ENCODE data around the gene METTL3.
A peak's percentile ranks its signal among the peaks of the same experiment; 100 is the strongest.

METTL3 gene

DNA sequence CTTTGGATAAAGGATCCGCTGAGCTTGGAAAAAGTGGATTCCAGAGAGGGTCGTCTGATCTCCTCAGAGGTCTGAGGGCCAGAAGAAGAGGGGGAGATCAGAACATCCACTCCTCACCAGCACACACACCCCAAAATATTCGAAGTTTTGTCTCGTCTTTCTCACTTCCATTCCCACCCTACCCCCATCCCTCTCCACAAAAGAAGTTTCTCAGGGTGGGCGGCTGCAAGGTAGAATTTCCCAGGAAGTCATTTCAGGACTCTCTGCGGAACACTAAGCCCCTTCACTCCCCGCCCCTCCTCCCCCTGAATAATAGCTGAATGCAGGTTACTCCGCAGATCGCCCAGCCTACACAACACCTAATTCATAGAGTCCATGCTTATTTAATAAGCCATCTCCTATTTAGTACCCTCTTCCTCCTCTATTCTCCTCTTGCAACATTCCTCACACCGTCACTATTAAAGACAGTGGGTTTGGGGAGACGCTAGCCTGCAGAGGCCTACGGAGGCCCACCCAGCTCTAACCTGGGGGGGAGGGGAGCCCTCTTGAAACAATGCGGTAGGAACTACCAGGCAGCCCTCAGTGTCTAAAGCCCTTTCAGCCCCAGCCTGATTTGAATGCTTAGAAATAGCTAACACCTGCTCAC, 15.7 kb upstream of the METTL3 start:
- FAIRE-seq: no peak

DNA sequence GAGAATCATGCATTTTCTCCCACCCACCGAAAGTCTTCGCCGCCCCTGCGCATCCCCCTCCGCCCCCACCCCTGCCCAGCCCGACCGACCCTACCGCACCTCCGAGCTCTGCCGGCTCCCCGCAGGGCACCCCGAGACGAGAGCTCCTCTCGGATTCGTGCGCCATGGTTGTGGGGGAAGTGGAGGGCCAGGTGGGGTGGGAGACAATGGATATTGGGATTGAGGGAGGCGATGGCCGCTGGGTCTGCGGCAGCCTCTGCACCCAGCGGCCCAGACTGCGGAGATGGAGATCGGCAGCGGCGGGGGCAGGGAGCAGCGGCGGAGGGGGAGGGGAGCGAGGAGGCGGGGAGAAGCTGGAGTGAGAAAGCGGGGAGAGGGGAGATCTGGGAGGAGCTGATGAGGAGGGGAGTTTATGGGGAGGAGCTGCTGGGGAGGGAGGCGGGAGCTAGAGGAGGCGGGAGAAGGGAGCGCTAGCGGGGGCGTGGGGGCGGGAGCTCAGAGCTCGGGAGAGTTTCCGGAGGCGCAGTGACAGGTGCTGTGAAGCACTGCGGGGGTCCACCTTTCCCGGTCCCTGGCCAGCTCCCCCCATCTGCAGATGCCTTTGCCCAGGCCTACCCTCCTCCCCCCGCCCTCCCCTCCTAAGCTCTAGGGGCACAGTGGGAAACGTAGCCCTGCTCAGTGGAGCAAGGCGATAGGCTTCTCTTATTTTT, 15.0 kb upstream of the METTL3 start, which contains the start of gene SALL2:
Gene SALL2 (minus strand): TSS at position 385 of the 710 bp plus-strand sequence. CDS start 219 bp downstream, at position 166.
- FAIRE-seq: no peak

GRCh38 chr14:21525571-21525961, 14.4 kb upstream of the METTL3 start:
- no peak for FAIRE-seq

GRCh38 chr14:21524575-21525490, 13.7 kb upstream of the METTL3 start:
- no peak for FAIRE-seq

- FAIRE-seq: no peak
Measured at GRCh38 chr14:21523203-21523602, 12.1 kb upstream of the METTL3 start.

GRCh38 chr14:21521501-21521900, 10.4 kb upstream of the METTL3 start:
- no peak for FAIRE-seq

DNA sequence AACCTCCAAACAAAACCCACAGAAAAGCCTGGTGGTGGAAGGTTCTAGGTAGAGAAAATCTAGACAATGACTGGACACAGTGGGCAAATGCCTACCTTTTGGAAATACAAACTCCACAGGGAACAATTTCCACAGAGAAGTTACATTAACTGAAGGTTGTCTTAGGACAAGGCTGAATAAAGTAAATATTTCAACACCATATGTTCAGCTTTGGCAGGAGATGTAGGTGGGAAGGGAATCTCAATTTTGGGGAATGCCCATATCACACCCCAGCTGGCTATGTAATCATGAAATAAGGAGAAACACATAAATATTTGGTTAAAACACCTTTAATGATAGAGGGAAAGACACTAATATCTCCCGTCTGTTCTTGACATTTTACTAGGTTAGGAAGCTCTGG, 9.6 kb upstream of the METTL3 start:
- FAIRE-seq: no peak

- no peak for FAIRE-seq
Measured at GRCh38 chr14:21518725-21519124, 7.6 kb upstream of the METTL3 start.

DNA sequence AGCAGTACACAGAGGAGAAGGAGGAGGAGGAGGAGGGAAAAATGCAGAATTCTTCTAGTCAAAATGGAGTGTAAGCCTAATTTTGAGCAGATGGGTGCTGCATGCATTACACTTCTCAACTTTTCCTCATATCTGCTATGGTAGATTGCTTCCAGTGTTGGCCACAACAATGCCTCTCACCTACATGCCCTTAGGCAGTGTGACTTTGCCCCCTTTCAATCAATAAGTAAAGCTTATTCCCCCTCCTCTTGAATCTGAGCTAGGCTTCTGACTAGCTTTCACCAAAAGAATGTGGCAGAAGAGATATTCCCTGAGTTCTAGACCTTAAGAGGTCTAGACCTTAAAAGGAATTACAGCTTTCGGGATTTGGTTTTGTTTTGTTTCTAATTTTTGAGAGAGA, 3.2 kb upstream of the METTL3 start:
- FAIRE-seq: no peak

DNA sequence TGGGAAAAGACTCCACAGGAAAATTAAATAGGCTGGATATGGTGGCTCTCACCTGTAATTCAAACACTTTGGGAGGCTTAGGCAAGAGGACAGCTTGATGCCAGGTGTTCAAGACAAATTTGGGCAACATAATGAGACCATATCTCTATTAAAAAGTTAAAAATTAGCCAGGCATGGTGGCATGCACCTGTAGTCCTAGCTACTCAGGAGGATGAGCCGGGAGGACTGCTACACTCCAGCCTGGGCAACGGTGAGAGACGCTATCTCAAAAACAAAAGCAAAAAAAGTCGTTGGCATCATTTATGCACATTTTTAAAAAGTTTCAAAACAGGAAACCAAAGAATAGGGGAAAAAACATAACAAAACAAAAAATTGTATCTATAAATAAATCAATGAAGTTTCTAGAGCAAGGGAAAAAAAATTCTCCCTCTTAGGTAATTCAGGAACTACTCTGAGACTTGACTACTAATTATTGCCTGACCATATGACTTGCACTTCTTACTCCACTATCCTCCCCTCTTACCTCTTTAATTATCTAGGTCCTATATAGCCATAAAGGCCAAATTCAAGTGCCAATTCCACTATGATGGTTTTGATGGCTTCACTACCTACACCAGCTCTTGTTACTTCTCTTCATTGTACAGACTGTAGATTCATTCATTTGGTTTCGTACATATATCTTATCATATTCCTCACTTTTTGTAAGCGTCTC, 1.6 kb downstream of the METTL3 start:
- FAIRE-seq: no peak

DNA sequence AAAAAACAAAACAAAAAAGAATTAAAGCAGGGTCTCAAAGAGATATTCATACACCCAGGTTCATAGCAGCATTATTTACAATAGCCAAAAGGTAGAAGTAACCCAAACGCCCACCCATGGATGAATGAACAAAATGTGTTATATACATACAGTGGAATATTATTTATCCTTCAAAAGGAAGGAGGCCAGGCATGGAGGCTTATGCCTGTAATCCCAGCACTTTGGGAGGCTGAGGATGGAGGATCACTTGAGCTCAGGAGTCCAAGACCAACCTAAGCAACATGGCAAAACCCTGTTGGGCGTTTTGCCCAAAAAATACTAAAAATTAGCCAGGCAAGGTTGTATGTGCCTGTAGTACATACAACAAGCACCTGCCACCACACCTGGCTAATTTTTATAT, 4.6 kb downstream of the METTL3 start:
- FAIRE-seq: no peak

DNA sequence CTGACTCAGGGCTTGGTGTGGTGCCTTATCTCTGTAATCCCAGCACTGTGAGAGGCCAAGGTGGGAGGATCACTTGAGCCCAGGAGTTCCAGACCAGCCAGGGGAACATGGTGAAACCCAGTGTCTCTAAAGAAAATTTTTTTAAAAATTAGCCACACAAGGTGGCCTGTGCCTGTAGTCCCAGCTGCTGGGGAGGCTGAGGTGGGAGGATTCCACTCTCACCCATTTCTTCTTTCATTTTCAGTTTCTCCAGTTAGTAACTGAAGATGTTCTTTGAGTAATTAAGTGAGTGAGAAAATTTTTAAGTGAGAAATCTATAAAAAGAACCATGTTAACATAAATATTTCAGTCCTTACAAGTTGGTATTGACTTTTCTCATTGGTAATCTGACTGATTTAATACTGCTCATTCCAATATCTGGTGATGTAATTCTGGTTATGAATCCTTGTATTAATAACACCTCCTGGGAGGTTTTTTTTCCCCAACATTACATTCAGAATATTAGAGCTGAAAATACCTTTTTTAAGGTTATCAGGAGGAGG, 6.1 kb downstream of the METTL3 start:
- no peak for FAIRE-seq

- FAIRE-seq: no peak
Measured at GRCh38 chr14:21503376-21503775, 7.8 kb downstream of the METTL3 start.

DNA sequence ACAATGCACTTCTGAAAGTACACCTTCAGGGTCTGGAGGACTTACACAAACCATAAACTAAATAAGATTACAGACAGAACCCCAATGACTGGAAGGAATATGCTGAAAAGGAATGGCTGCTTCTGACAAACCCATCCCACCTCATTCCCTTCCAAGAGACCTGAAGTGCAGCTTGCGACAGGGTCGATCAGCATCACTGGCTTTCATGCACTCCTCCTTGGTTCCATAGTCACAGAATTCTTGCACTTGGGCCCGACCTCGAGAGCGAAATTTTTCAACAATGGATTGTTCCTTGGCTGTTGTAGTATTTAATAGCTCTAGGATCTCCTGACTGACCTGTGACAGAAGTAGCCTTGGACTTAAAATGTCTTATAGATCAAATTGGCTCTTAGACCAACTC, 9.6 kb downstream of the METTL3 start:
- FAIRE-seq: no peak

- FAIRE-seq: peak; percentile 86
Measured at GRCh38 chr14:21498540-21499526, 12.3 kb downstream of the METTL3 start.

DNA sequence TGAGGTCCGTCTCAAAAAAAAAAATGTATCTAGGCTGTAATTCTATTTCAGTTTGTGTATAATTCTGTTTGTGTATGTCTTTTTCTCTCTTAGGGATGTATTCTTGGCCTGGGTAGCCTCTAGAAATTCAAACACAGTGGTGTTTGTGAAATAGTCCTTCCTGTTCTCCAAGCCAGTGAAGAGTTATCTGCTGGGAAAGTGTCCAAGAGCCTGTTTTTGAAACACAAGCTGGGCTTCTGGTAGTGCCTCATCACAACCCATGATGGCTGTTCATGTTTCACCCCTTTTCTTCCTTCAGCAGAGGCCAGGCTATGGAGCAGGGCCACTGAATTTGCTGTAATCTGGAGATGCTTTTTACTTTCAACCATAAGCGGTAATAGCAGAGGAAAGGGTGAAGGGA, 14.7 kb downstream of the METTL3 start:
- FAIRE-seq: no peak

GRCh38 chr14:21494902-21495762, 16.0 kb downstream of the METTL3 start:
- FAIRE-seq: no peak

GRCh38 chr14:21486640-21487087, 24.5 kb downstream of the METTL3 start:
- FAIRE-seq: no peak

DNA sequence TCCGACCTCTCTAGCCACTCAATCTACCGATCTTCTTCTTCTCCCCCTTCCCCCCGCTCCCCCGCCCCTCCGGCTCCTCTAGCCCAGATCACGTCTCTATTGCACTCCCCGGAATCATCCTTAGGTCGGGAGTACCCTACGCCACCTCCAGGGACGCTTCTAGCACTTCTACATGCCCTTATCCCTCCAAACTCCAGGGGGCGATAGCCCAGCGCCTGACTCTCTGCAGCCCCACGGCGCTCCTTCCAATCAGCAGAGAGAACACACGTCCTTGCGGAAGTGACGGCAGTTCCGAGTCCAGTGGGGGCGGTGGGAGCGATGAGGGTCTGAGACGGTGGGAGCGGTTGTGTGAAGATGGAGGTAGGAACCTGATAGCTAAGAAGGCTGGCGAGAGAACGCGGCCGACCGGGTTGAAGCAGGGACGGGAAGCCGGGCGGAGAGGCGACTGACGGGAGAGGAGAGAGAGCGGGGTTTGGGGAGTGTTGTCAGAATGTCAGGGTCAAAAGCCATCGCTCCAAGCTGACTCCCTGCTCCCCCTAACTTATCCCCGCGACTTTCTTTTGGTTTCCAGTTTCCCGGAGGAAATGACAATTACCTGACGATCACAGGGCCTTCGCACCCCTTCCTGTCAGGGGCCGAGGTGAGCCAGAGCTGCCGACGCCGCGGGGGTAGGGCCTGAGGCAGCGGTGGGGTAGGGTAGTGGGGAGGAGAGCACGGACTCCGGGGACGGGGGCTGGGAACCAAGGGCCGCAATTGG, 34.0 kb downstream of the METTL3 start, which contains the start of the genes RAB2B and TOX4:
Gene RAB2B (minus strand): TSS at position 35 of the 757 bp plus-strand sequence. CDS start 87 bp downstream, outside the sequence.
Gene TOX4 (plus strand): TSS at position 271 of the 757 bp plus-strand sequence. CDS start 84 bp downstream, at position 355.
- peak; percentile 45 for FAIRE-seq
